H1 (cell line): ENCODE results near the gene PLPP4. TPM values are rescaled to one million over a fixed set of nuclear protein-coding genes. Genes with fewer than 3 reads are reported as not detected.

Source experiments
- CTCF ChIA-PET: fragments of 300-600 bp; sonication (Branson Sonifier 250); formaldehyde crosslinking; loops from one replicate; lab custom pipeline; 2021; ENCODE audit not compliant: partially characterized antibody; lab: Charles Lee
- POLR2A ChIA-PET: fragments of 300-600 bp; sonication (Branson Sonifier 250); formaldehyde crosslinking; loops from one replicate; lab custom pipeline; 2021; ENCODE audit warnings: inconsistent platforms; ENCODE audit not compliant: partially characterized antibody; lab: Charles Lee
- DNase-seq, 2 experiments: peaks; one replicate each; pipeline versions ENCODE4 v3.0.0 to v3.0.0-alpha.2; 2010 to 2022; ENCODE audit warnings: low spot score in 2 of 2, low read depth in 1 of 2, mixed read lengths in 1 of 2
- FAIRE-seq: peaks from 2 replicates; lab custom pipeline; 2011; peaks lifted over from hg19 to GRCh38; lab: Jason Lieb, UNC
- H2AFZ ChIP-seq: 2 replicates; pipeline ENCODE4 v1.8.1; 2012; ENCODE audit warnings: low read length, inconsistent platforms
- H2AK5ac ChIP-seq: 2 replicates; pipeline ENCODE4 v1.6.1; 2013; ENCODE audit warnings: low read depth, low read length
- H2BK120ac ChIP-seq: replicated peaks from 2 replicates; pipeline ENCODE3; 2013; ENCODE audit warnings: low read depth, low read length, inconsistent platforms
- H2BK12ac ChIP-seq: 2 replicates; pipeline ENCODE4 v1.6.1; 2013; ENCODE audit warnings: low read depth, low read length
- H2BK15ac ChIP-seq: 2 replicates; pipeline ENCODE4 v1.6.1; 2013; ENCODE audit warnings: low read length
- H2BK20ac ChIP-seq: 2 replicates; pipeline ENCODE4 v1.6.1; 2013; ENCODE audit warnings: low read length
- H2BK5ac ChIP-seq: 2 replicates; pipeline ENCODE4 v1.6.1; 2013; ENCODE audit warnings: low read depth, low read length
- H3K14ac ChIP-seq: 2 replicates; pipeline ENCODE4 v1.6.1; 2013; ENCODE audit warnings: inconsistent platforms; ENCODE audit not compliant: insufficient read length
- H3K18ac ChIP-seq: 2 replicates; pipeline ENCODE4 v1.6.1; 2013; ENCODE audit warnings: low read length; ENCODE audit errors: extremely low read depth
- H3K23ac ChIP-seq: 2 replicates; pipeline ENCODE4 v1.6.1; 2013; ENCODE audit warnings: inconsistent platforms; ENCODE audit not compliant: insufficient read length
- H3K23me2 ChIP-seq: 2 replicates; pipeline ENCODE4 v1.6.1; 2013; ENCODE audit warnings: low read depth, low read length
- H3K27ac ChIP-seq: 2 replicates; pipeline ENCODE4 v1.6.1; 2011; ENCODE audit warnings: low read depth, low read length, inconsistent platforms
- H3K27me3 ChIP-seq, 4 experiments: replicated peaks in 1 of 4; 1 replicate in 1 of 4; 2 replicates in 3 of 4; pipeline versions ENCODE4 v1.6.1 to v1.8.1; 2011 to 2013; ENCODE audit warnings: low read length in 3 of 4, mild to moderate bottlenecking in 3 of 4, inconsistent platforms in 2 of 4, mixed read lengths in 2 of 4, moderate library complexity in 1 of 4; ENCODE audit not compliant: control insufficient read depth in 3 of 4, insufficient read depth in 3 of 4; ENCODE audit errors: extremely low read depth in 1 of 4
- H3K36me3 ChIP-seq, 4 experiments: 2 replicates each; pipeline versions ENCODE4 v1.6.1 to v1.8.1; 2011 to 2013; ENCODE audit warnings: mild to moderate bottlenecking in 4 of 4, low read length in 3 of 4, moderate library complexity in 2 of 4, control low read depth in 1 of 4, inconsistent platforms in 1 of 4; ENCODE audit not compliant: insufficient read depth in 4 of 4, control insufficient read depth in 2 of 4
- H3K4ac ChIP-seq: replicated peaks from 2 replicates; pipeline ENCODE3; 2013; ENCODE audit warnings: low read length, low read depth, mixed read lengths, inconsistent platforms; ENCODE audit not compliant: insufficient read length
- H3K4me1 ChIP-seq, 4 experiments: replicated peaks in 1 of 4; 1 replicate in 1 of 4; 2 replicates in 3 of 4; pipeline versions ENCODE4 v1.6.1 to v1.8.1; 2011 to 2013; ENCODE audit warnings: low read length in 3 of 4, inconsistent platforms in 2 of 4, mixed read lengths in 1 of 4; ENCODE audit not compliant: insufficient read depth in 4 of 4, control insufficient read depth in 3 of 4
- H3K4me2 ChIP-seq, 2 experiments: 2 replicates each; pipeline versions ENCODE4 v1.6.1 to v1.8.1; 2011 to 2013; ENCODE audit warnings: low read depth in 2 of 2, low read length in 2 of 2, control low read depth in 1 of 2, inconsistent platforms in 1 of 2, mild to moderate bottlenecking in 1 of 2; ENCODE audit not compliant: insufficient read depth in 1 of 2
- H3K4me3 ChIP-seq, 4 experiments: fragments of 200-600, 300-600 bp in 1 of 4; sonication (generic), shearing (Covaris generic), sonication (Bioruptor Twin) in 1 of 4; 2 replicates each; pipeline versions ENCODE4 v1.5.1 to v1.8.1; 2011 to 2016; ENCODE audit warnings: low read length in 4 of 4, low read depth in 3 of 4, control low read depth in 2 of 4, inconsistent platforms in 2 of 4, mild to moderate bottlenecking in 2 of 4, mixed read lengths in 1 of 4, moderate library complexity in 1 of 4; ENCODE audit not compliant: insufficient read depth in 2 of 4; ENCODE audit errors: extremely low read depth in 1 of 4
- H3K56ac ChIP-seq: replicated peaks from 2 replicates; pipeline ENCODE3; 2013; ENCODE audit warnings: low read depth, mild to moderate bottlenecking, mixed read lengths, low read length, inconsistent platforms; ENCODE audit not compliant: insufficient read length
- H3K79me1 ChIP-seq: 2 replicates; pipeline ENCODE4 v1.6.1; 2013; ENCODE audit warnings: low read depth, low read length, control low read depth
- H3K79me2 ChIP-seq, 2 experiments: 2 replicates each; pipeline versions ENCODE4 v1.6.1 to v1.8.1; 2012 to 2013; ENCODE audit warnings: low read length in 2 of 2, mild to moderate bottlenecking in 2 of 2, inconsistent platforms in 1 of 2; ENCODE audit not compliant: insufficient read depth in 2 of 2, control insufficient read depth in 1 of 2
- H3K9ac ChIP-seq, 4 experiments: replicated peaks in 1 of 4; 1 replicate in 1 of 4; 2 replicates in 3 of 4; pipeline versions ENCODE4 v1.6.1 to v1.8.1; 2011 to 2013; ENCODE audit warnings: low read depth in 3 of 4, low read length in 3 of 4, control low read depth in 2 of 4, mild to moderate bottlenecking in 2 of 4, moderate library complexity in 2 of 4, inconsistent platforms in 1 of 4; ENCODE audit errors: extremely low read depth in 1 of 4
- H3K9me3 ChIP-seq, 2 experiments: 2 replicates each; pipeline versions ENCODE4 v1.6.1 to v1.8.1; 2012 to 2013; ENCODE audit warnings: mild to moderate bottlenecking in 2 of 2, moderate library complexity in 2 of 2, control low read depth in 1 of 2, inconsistent platforms in 1 of 2, low read depth in 1 of 2, low read length in 1 of 2, mixed read lengths in 1 of 2; ENCODE audit not compliant: insufficient read depth in 2 of 2
- H4K20me1 ChIP-seq, 2 experiments: replicated peaks in 1 of 2; 2 replicates each; pipeline versions ENCODE3 to v1.8.1; 2011 to 2013; ENCODE audit warnings: inconsistent platforms in 2 of 2, low read length in 2 of 2, mild to moderate bottlenecking in 1 of 2; ENCODE audit not compliant: insufficient read depth in 2 of 2, control insufficient read depth in 1 of 2
- H4K5ac ChIP-seq: 2 replicates; pipeline ENCODE4 v1.6.1; 2013; ENCODE audit warnings: low read length, low read depth, mixed read lengths, inconsistent platforms; ENCODE audit not compliant: insufficient read length
- H4K8ac ChIP-seq: 2 replicates; pipeline ENCODE4 v1.8.0; 2013; ENCODE audit warnings: mild to moderate bottlenecking, moderate library complexity, low read length, inconsistent platforms; ENCODE audit not compliant: insufficient read depth; ENCODE audit errors: extremely low read depth
- H4K91ac ChIP-seq: replicated peaks from 2 replicates; pipeline ENCODE3; 2013; ENCODE audit warnings: low read length, mixed read lengths, inconsistent platforms; ENCODE audit not compliant: insufficient read length
- POU5F1 ChIP-seq: IDR thresholded peaks from 2 replicates; pipeline ENCODE4 v1.6.1; 2011; ENCODE audit warnings: low read depth, mild to moderate bottlenecking, low read length, moderate library complexity
- polyA plus RNA-seq, 7 experiments: library from polyadenylated mRNA; depleted of rRNA in 3 of 7; stranded (reverse) in 5 of 7; unstranded in 2 of 7; fragments of >200 nt in 5 of 7; fragments of 200-250 nt in 2 of 7; gene quantifications; 1 replicate in 5 of 7; 2 replicates in 1 of 7; 4 replicates in 1 of 7; pipeline versions ENCODE4 v1.2.1 to v1.2.3, GENCODE V29; 2011 to 2013; ENCODE audit warnings: missing spikeins in 2 of 7, mixed read lengths in 2 of 7
- total RNA-seq: library from RNA; stranded (reverse); fragmentation: NEBNext Ultra II Directional; extraction: Animal tissue kit (Norgen Biotek cat#: 25700); gene quantifications from 2 replicates; pipeline ENCODE4 v1.2.1, GENCODE V29; 2021

PLPP4 gene
- total and polyA plus RNA-seq, 2 of the 8 experiments (the other 6 are each of a cell fraction or from before 2014, with no cell fraction given): 0.30 TPM; not detected in 1

DNA sequence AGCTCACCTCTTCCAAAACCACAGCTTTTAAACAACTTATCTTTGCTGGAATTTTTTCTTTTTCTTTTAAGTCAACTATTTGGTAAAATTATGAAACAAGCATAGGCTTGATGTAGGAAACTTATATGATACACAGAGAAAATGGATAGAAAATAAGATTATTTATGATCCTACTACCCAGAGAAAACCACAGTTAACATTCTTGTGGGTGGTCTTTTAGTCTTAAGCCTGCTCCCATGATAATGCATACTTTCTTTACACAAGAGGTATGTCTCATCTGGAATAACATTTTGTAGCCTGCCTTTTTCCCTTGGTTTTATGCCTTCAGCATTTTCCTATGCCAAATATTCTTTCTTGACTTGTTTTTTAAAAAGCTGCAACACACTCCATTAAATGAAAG, 21.4 kb downstream of the PLPP4 start:
- H3K23me2 ChIP-seq: no peaks in the 10 kb centered on the region
- H2BK5ac ChIP-seq: no peak overlapping the region
- no peak overlapping the region for H2AK5ac ChIP-seq
- no peak overlapping the region for H3K23ac ChIP-seq
- H2BK12ac ChIP-seq: no peak overlapping the region
- no peak for FAIRE-seq
- H3K4me1 ChIP-seq: no peaks in the 10 kb centered on the region; a peak in 1 of 7 replicates
- no peak overlapping the region for H3K56ac ChIP-seq
- no peaks in the 10 kb centered on the region for H3K36me3 ChIP-seq
- H3K18ac ChIP-seq: no peak overlapping the region
- no peak overlapping the region for H3K4ac ChIP-seq
- no peak overlapping the region for H3K9ac ChIP-seq
- no peaks in the 10 kb centered on the region for H3K79me1 ChIP-seq
- H2BK20ac ChIP-seq: no peak overlapping the region
- H3K14ac ChIP-seq: no peak overlapping the region
- POLR2A ChIA-PET: no interaction called here
- H4K20me1 ChIP-seq: no peaks in the 10 kb centered on the region
- H3K9me3 ChIP-seq: peaks cover 0 to 8% of the 10 kb centered on the region in 2 experiments; a peak in 2 of 4 replicates
- CTCF ChIA-PET: interaction anchor here (1.6 kb wide), 1 partner anchor 346 kb away, joined by 3 read pairs; no protein-coding TSS in a partner anchor
- no peaks in the 10 kb centered on the region for H3K79me2 ChIP-seq
- H2AFZ ChIP-seq: no peak overlapping the region
- no peak overlapping the region for H4K5ac ChIP-seq
- no peak overlapping the region for H4K8ac ChIP-seq
- no peak for TF ChIP-seq POU5F1
- TF ChIP-seq, all 59 proteins: peak for 0
- Histone ChIP-seq H3K27me3 (no peaks in the 10 kb centered on the region), H4K91ac (no peak overlapping the region), H3K4me3 (no peak overlapping the region), H2BK120ac (no peak overlapping the region), H3K27ac (no peak overlapping the region), H2BK15ac (no peak overlapping the region), H3K4me2 (no peak overlapping the region)
- DNase-seq: no peak
